K562 (cell line): ENCODE results near the gene ACBD4. TPM values are rescaled to one million over a fixed set of nuclear protein-coding genes. Genes with fewer than 3 reads are reported as not detected.

Experiments used
- CC2D1A ChIP-seq: fragments of 450-650 bp; IDR thresholded peaks from 2 replicates; pipeline ENCODE4 v1.6.1; 2017; ENCODE audit warnings: mild to moderate bottlenecking
- CHCHD3 ChIP-seq: fragments of 250-450 bp; sonication (Bioruptor Pico); IDR thresholded peaks from 2 replicates; pipeline ENCODE4 v2.1.2; 2022; ENCODE audit warnings: mild to moderate bottlenecking
- EZH2 ChIP-seq: IDR thresholded peaks from 2 replicates; pipeline ENCODE4 v1.6.1; 2012; ENCODE audit warnings: low read depth, mild to moderate bottlenecking, inconsistent platforms, low read length, borderline replicate concordance
- GATAD2B ChIP-seq: fragments of 450-650 bp; IDR thresholded peaks from 2 replicates; pipeline ENCODE4 v1.6.1; 2017; ENCODE audit warnings: mild to moderate bottlenecking, borderline replicate concordance
- KAT2B ChIP-seq: IDR thresholded peaks from one replicate; pipeline ENCODE4 v1.6.1; 2012; ENCODE audit warnings: low read depth, mild to moderate bottlenecking, control low read depth, inconsistent platforms, low read length, moderate library complexity
- RBFOX2 ChIP-seq: fragments of 200-400 bp; formaldehyde crosslinking; IDR thresholded peaks from 2 replicates; pipeline ENCODE4 v1.6.1; 2017; ENCODE audit warnings: low read depth, mild to moderate bottlenecking, low read length, moderate library complexity
- RFX5 ChIP-seq: IDR thresholded peaks from 2 replicates; pipeline ENCODE4 v1.6.1; 2011; ENCODE audit warnings: low read depth, mild to moderate bottlenecking, improper control_type of control experiment, low read length
- SPI1 ChIP-seq: IDR thresholded peaks from 2 replicates; pipeline ENCODE4 v1.6.1; 2011; ENCODE audit warnings: low read depth, low read length, control low read depth, borderline replicate concordance
- ZBTB17 ChIP-seq: fragments of 450-650 bp; formaldehyde crosslinking; IDR thresholded peaks from 2 replicates; pipeline ENCODE4 v1.4.0; 2020; ENCODE audit warnings: mild to moderate bottlenecking
- polyA plus RNA-seq, 8 experiments: library from polyadenylated mRNA; depleted of rRNA in 4 of 8; stranded (reverse) in 5 of 8; unstranded in 3 of 8; fragments of >200 nt; fragmentation: Nextera tagmentation in 2 of 8; fragmentation: Illumina TruSeq in 1 of 8; extraction: Ambion mirVana in 2 of 8; extraction: Trizol in 1 of 8; gene quantifications; 2 replicates each; pipeline versions ENCODE4 v1.2.1 to v1.2.3, GENCODE V29; 2011 to 2014; ENCODE audit warnings: inconsistent platforms in 1 of 8, missing spikeins in 1 of 8
- total RNA-seq, 7 experiments: library from RNA; depleted of rRNA in 6 of 7; stranded (reverse); fragments of >200 nt in 6 of 7; fragmentation: Illumina TruSeq in 2 of 7; extraction: Trizol in 2 of 7; gene quantifications; 2 replicates each; pipeline versions ENCODE4 v1.2.1 to v1.2.3, GENCODE V29; 2011 to 2021; ENCODE audit warnings: low replicate concordance in 1 of 7
- TF ChIP-seq, protein P1 (sequence below): sonication (generic); formaldehyde crosslinking; IDR thresholded peaks from 2 replicates; pipeline ENCODE4 v1.8.0; 2022; ENCODE audit warnings: mild to moderate bottlenecking, low read depth, missing genetic modification reagents
- TF ChIP-seq, protein P2 (sequence below): fragments of 450-650 bp; IDR thresholded peaks from 2 replicates; pipeline ENCODE4 v1.6.1; 2017; ENCODE audit warnings: mild to moderate bottlenecking, moderate library complexity
- TF ChIP-seq, protein P3 (sequence below): sonication (generic); formaldehyde crosslinking; IDR thresholded peaks from 2 replicates; pipeline ENCODE4 v1.9.0; 2022; ENCODE audit warnings: mild to moderate bottlenecking, missing genetic modification reagents
- TF ChIP-seq, protein P4 (sequence below): fragments of 450-650 bp; IDR thresholded peaks from 2 replicates; pipeline ENCODE4 v1.6.1; 2016; ENCODE audit warnings: low read depth
- TF ChIP-seq, protein P5 (sequence below): fragments of 450-650 bp; formaldehyde crosslinking; IDR thresholded peaks from 2 replicates; pipeline ENCODE4 v1.4.0; 2022; ENCODE audit warnings: mild to moderate bottlenecking, moderate library complexity

ACBD4 gene
- total and polyA plus RNA-seq, 9 of the 15 experiments (the other 6 are each of a cell fraction or from before 2014, with no cell fraction given), result 0.14 to 6.9 (median 4.6) TPM

DNA sequence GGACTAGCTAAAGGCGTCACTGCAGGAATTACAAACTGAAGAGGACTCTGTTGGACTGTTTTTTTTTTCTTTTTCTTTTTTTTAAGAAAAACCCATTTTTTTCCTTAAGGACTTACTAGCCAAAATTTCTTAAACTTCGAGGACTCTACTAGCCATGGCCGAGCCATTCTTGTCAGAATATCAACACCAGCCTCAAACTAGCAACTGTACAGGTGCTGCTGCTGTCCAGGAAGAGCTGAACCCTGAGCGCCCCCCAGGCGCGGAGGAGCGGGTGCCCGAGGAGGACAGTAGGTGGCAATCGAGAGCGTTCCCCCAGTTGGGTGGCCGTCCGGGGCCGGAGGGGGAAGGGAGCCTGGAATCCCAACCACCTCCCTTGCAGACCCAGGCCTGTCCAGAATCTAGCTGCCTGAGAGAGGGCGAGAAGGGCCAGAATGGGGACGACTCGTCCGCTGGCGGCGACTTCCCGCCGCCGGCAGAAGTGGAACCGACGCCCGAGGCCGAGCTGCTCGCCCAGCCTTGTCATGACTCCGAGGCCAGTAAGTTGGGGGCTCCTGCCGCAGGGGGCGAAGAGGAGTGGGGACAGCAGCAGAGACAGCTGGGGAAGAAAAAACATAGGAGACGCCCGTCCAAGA lies 13.7 kb downstream of the ACBD4 start (continued):
- TF ChIP-seq, protein P1, sequence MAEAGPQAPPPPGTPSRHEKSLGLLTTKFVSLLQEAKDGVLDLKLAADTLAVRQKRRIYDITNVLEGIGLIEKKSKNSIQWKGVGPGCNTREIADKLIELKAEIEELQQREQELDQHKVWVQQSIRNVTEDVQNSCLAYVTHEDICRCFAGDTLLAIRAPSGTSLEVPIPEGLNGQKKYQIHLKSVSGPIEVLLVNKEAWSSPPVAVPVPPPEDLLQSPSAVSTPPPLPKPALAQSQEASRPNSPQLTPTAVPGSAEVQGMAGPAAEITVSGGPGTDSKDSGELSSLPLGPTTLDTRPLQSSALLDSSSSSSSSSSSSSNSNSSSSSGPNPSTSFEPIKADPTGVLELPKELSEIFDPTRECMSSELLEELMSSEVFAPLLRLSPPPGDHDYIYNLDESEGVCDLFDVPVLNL (CRISPR knock-in tag), result no peak
- TF ChIP-seq, protein P2, sequence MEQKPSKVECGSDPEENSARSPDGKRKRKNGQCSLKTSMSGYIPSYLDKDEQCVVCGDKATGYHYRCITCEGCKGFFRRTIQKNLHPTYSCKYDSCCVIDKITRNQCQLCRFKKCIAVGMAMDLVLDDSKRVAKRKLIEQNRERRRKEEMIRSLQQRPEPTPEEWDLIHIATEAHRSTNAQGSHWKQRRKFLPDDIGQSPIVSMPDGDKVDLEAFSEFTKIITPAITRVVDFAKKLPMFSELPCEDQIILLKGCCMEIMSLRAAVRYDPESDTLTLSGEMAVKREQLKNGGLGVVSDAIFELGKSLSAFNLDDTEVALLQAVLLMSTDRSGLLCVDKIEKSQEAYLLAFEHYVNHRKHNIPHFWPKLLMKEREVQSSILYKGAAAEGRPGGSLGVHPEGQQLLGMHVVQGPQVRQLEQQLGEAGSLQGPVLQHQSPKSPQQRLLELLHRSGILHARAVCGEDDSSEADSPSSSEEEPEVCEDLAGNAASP, result no peak
- TF ChIP-seq, protein P3, sequence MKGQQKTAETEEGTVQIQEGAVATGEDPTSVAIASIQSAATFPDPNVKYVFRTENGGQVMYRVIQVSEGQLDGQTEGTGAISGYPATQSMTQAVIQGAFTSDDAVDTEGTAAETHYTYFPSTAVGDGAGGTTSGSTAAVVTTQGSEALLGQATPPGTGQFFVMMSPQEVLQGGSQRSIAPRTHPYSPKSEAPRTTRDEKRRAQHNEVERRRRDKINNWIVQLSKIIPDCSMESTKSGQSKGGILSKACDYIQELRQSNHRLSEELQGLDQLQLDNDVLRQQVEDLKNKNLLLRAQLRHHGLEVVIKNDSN, result no peak
- TF ChIP-seq, protein P4, sequence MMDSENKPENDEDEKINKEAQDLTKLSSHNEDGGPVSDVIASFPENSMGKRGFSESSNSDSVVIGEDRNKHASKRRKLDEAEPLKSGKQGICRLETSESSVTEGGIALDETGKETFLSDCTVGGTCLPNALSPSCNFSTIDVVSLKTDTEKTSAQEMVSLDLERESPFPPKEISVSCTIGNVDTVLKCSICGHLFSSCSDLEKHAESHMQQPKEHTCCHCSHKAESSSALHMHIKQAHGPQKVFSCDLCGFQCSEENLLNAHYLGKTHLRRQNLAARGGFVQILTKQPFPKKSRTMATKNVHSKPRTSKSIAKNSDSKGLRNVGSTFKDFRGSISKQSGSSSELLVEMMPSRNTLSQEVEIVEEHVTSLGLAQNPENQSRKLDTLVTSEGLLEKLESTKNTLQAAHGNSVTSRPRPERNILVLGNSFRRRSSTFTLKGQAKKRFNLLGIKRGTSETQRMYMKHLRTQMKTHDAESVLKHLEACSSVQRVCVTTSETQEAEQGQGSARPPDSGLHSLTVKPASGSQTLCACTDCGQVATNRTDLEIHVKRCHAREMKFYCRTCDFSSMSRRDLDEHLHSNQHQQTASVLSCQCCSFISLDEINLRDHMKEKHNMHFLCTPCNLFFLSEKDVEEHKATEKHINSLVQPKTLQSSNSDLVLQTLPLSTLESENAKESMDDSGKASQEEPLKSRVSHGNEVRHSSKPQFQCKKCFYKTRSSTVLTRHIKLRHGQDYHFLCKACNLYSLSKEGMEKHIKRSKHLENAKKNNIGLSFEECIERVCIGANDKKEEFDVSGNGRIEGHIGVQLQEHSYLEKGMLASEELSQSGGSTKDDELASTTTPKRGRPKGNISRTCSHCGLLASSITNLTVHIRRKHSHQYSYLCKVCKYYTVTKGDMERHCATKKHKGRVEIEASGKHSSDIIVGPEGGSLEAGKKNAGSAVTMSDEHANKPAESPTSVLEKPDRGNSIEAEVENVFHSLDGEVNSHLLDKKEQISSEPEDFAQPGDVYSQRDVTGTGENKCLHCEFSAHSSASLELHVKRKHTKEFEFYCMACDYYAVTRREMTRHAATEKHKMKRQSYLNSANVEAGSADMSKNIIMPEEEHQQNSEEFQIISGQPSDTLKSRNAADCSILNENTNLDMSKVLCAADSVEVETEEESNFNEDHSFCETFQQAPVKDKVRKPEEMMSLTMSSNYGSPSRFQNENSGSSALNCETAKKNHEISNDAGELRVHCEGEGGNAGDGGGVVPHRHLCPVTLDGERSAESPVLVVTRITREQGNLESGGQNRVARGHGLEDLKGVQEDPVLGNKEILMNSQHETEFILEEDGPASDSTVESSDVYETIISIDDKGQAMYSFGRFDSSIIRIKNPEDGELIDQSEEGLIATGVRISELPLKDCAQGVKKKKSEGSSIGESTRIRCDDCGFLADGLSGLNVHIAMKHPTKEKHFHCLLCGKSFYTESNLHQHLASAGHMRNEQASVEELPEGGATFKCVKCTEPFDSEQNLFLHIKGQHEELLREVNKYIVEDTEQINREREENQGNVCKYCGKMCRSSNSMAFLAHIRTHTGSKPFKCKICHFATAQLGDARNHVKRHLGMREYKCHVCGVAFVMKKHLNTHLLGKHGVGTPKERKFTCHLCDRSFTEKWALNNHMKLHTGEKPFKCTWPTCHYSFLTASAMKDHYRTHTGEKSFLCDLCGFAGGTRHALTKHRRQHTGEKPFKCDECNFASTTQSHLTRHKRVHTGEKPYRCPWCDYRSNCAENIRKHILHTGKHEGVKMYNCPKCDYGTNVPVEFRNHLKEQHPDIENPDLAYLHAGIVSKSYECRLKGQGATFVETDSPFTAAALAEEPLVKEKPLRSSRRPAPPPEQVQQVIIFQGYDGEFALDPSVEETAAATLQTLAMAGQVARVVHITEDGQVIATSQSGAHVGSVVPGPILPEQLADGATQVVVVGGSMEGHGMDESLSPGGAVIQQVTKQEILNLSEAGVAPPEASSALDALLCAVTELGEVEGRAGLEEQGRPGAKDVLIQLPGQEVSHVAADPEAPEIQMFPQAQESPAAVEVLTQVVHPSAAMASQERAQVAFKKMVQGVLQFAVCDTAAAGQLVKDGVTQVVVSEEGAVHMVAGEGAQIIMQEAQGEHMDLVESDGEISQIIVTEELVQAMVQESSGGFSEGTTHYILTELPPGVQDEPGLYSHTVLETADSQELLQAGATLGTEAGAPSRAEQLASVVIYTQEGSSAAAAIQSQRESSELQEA, result no peak
- TF ChIP-seq EZH2 (no peak), ZBTB17 (CRISPR knock-in tag) (no peak), GATAD2B (no peak), CC2D1A (no peak), RBFOX2 (peak; percentile 75), RFX5 (no peak), SPI1 (no peak), KAT2B (no peak), CHCHD3 (CRISPR knock-in tag) (no peak)
- TF ChIP-seq, protein P5, sequence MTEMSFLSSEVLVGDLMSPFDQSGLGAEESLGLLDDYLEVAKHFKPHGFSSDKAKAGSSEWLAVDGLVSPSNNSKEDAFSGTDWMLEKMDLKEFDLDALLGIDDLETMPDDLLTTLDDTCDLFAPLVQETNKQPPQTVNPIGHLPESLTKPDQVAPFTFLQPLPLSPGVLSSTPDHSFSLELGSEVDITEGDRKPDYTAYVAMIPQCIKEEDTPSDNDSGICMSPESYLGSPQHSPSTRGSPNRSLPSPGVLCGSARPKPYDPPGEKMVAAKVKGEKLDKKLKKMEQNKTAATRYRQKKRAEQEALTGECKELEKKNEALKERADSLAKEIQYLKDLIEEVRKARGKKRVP (CRISPR knock-in tag), result no peak
